Gastrocnemius medialis (tissue), 4 donors: ENCODE measurements around the gene KCNJ9.
A peak's percentile ranks its signal among the peaks of the same experiment; 100 is the strongest.

Source experiments
- CTCF ChIP-seq, 5 experiments: fragments of 450-650 bp in 3 of 5; fragments of 200-600 bp in 2 of 5; sonication (generic) in 2 of 5; IDR thresholded peaks in 4 of 5; conservative IDR thresholded peaks in 1 of 5; 1 replicate in 4 of 5; 2 replicates in 1 of 5; pipeline ENCODE4 v1.5.1; 2016 to 2019; ENCODE audit warnings: antibody characterized with exemption in 5 of 5, mild to moderate bottlenecking in 3 of 5, moderate library complexity in 3 of 5
- POLR2A ChIP-seq, 2 donors: fragments of 450-650 bp; IDR thresholded peaks; one replicate each; pipeline ENCODE4 v1.6.1; 2017; ENCODE audit warnings: antibody characterized with exemption in 2 of 2, mild to moderate bottlenecking in 2 of 2, moderate library complexity in 2 of 2

- peak in 3 of 5 experiments; percentile 29 to 45 (median 34) for TF ChIP-seq CTCF (IDR thresholded peaks at IDR 0.05 in 4 of 5, conservative IDR thresholded peaks at IDR 0.05 in 1 of 5)
- TF ChIP-seq POLR2A (IDR thresholded peaks at IDR 0.05) = no peak
Measured at GRCh38 chr1:160113407-160113806, 32.1 kb downstream of the KCNJ9 start.
